ENCODE measurements around the gene DDAH2.

GRCh38 chr6:31701666-31702404 is 27.3 kb downstream of the DDAH2 start:
- TF ChIP-seq, protein P1, sequence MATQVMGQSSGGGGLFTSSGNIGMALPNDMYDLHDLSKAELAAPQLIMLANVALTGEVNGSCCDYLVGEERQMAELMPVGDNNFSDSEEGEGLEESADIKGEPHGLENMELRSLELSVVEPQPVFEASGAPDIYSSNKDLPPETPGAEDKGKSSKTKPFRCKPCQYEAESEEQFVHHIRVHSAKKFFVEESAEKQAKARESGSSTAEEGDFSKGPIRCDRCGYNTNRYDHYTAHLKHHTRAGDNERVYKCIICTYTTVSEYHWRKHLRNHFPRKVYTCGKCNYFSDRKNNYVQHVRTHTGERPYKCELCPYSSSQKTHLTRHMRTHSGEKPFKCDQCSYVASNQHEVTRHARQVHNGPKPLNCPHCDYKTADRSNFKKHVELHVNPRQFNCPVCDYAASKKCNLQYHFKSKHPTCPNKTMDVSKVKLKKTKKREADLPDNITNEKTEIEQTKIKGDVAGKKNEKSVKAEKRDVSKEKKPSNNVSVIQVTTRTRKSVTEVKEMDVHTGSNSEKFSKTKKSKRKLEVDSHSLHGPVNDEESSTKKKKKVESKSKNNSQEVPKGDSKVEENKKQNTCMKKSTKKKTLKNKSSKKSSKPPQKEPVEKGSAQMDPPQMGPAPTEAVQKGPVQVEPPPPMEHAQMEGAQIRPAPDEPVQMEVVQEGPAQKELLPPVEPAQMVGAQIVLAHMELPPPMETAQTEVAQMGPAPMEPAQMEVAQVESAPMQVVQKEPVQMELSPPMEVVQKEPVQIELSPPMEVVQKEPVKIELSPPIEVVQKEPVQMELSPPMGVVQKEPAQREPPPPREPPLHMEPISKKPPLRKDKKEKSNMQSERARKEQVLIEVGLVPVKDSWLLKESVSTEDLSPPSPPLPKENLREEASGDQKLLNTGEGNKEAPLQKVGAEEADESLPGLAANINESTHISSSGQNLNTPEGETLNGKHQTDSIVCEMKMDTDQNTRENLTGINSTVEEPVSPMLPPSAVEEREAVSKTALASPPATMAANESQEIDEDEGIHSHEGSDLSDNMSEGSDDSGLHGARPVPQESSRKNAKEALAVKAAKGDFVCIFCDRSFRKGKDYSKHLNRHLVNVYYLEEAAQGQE (IDR thresholded peaks at IDR 0.05; ENCODE audit: insufficient read depth in 1 of 2, low read depth in 2 of 2, low read length in 2 of 2) = no peak
- TF ChIP-seq POLR2AphosphoS5 (IDR thresholded peaks at IDR 0.05; ENCODE audit: low read depth, low read length) (no peak), TAF1 (IDR thresholded peaks at IDR 0.05; ENCODE audit: borderline replicate concordance, insufficient read depth, low read length) (no peak)
